CD4-positive, alpha-beta T cell treated with Interleukin-4 for 1 hour (primary cell): ENCODE results near the gene RCC1.
"Not testable (repeated sequence)": the region's sequence is repeated elsewhere in the genome, so short reads cannot be mapped to it uniquely, and the experiment has no call there.

Experiments
- DNase-seq, 2 donors: peaks; one replicate each; pipeline ENCODE4 v3.0.0-alpha.2; 2020 to 2022

RCC1 gene

GRCh38 chr1:28512058-28512611 is 6.3 kb downstream of the RCC1 start:
- no peak for DNase-seq

- not testable (repeated sequence) for DNase-seq
Observed at GRCh38 chr1:28514445-28514933, 8.6 kb downstream of the RCC1 start.

GRCh38 chr1:28516518-28516956 is 10.7 kb downstream of the RCC1 start:
- DNase-seq, result no peak

- no peak for DNase-seq
Observed at GRCh38 chr1:28517649-28517999, 11.8 kb downstream of the RCC1 start.

GRCh38 chr1:28518000-28518744 is 12.3 kb downstream of the RCC1 start:
- peak; percentile 89 for DNase-seq

GRCh38 chr1:28518745-28519341 is 13.0 kb downstream of the RCC1 start:
- DNase-seq, result peak in 1 of 2 donors; percentile 25

- no peak for DNase-seq
Observed at GRCh38 chr1:28519946-28520725, 14.3 kb downstream of the RCC1 start.

GRCh38 chr1:28520796-28521195 is 15.0 kb downstream of the RCC1 start:
- not testable (repeated sequence) for DNase-seq

GRCh38 chr1:28521502-28522164 is 15.8 kb downstream of the RCC1 start:
- no peak for DNase-seq

GRCh38 chr1:28522537-28522936 is 16.7 kb downstream of the RCC1 start:
- DNase-seq, result not testable (repeated sequence)

GRCh38 chr1:28525002-28525642 is 19.3 kb downstream of the RCC1 start:
- DNase-seq, result not testable (repeated sequence)

GRCh38 chr1:28526886-28527285 is 21.0 kb downstream of the RCC1 start:
- no peak for DNase-seq

- DNase-seq, result no peak
Observed at GRCh38 chr1:28530456-28530855, 24.6 kb downstream of the RCC1 start.

- DNase-seq, result no peak
Observed at GRCh38 chr1:28534671-28535070, 28.8 kb downstream of the RCC1 start.

GRCh38 chr1:28535180-28535579 is 29.3 kb downstream of the RCC1 start:
- no peak for DNase-seq

GRCh38 chr1:28537457-28538199 is 31.8 kb downstream of the RCC1 start:
- DNase-seq, result no peak

- DNase-seq, result no peak
Observed at GRCh38 chr1:28538286-28538685, 32.4 kb downstream of the RCC1 start.

- DNase-seq, result no peak
Observed at GRCh38 chr1:28540651-28541050, 34.8 kb downstream of the RCC1 start.

- not testable (repeated sequence) for DNase-seq
Observed at GRCh38 chr1:28541414-28542015, 35.7 kb downstream of the RCC1 start.

GRCh38 chr1:28545246-28545628 is 39.4 kb downstream of the RCC1 start:
- no peak for DNase-seq

- DNase-seq, result no peak
Observed at GRCh38 chr1:28548318-28548717, 42.5 kb downstream of the RCC1 start.
